ENCODE measurements around the gene LILRA6. TPM values are rescaled to one million over a fixed set of nuclear protein-coding genes. Genes with fewer than 3 reads are reported as not detected.

LILRA6 gene
- total RNA-seq, 1 donor from 2014 or later: not detected

DNA sequence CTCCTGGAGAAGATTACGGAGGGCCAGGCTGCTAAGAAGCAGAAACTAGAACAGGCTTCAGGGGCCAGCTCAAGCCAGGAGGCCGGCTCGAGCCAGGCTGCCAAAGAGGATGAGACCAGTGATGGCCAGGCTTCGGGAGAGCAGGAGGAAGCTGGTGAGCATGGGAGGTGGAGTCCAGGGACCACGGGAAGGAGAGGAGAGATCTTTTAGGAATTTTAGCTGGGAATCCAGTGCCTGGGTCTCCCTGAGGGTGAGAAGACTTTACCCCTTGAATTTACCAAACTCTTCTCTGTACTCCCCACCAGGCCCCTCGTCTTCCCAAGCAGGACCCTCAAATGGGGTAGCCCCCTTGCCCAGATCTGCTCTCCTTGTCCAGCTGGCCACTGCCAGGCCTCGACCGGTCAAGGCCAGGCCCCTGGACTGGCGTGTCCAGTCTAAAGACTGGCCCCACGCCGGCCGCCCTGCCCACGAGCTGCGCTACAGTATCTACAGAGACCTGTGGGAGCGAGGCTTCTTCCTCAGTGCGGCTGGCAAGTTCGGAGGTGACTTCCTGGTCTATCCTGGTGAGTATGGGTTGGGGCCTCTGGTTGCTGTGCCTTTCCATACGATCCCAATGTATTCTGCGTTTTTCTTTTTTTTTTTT lies 50.7 kb downstream of the LILRA6 start:
- DNase-seq (ENCODE audit: low read depth): no peak
- TF ChIP-seq, protein P1, sequence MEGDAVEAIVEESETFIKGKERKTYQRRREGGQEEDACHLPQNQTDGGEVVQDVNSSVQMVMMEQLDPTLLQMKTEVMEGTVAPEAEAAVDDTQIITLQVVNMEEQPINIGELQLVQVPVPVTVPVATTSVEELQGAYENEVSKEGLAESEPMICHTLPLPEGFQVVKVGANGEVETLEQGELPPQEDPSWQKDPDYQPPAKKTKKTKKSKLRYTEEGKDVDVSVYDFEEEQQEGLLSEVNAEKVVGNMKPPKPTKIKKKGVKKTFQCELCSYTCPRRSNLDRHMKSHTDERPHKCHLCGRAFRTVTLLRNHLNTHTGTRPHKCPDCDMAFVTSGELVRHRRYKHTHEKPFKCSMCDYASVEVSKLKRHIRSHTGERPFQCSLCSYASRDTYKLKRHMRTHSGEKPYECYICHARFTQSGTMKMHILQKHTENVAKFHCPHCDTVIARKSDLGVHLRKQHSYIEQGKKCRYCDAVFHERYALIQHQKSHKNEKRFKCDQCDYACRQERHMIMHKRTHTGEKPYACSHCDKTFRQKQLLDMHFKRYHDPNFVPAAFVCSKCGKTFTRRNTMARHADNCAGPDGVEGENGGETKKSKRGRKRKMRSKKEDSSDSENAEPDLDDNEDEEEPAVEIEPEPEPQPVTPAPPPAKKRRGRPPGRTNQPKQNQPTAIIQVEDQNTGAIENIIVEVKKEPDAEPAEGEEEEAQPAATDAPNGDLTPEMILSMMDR (conservative IDR thresholded peaks at IDR 0.05; ENCODE audit: low read depth, low read length): no peak
- peak overlapping the region; percentile 87 for H3K4me3 ChIP-seq (ENCODE audit: low read depth, low read length)

DNA sequence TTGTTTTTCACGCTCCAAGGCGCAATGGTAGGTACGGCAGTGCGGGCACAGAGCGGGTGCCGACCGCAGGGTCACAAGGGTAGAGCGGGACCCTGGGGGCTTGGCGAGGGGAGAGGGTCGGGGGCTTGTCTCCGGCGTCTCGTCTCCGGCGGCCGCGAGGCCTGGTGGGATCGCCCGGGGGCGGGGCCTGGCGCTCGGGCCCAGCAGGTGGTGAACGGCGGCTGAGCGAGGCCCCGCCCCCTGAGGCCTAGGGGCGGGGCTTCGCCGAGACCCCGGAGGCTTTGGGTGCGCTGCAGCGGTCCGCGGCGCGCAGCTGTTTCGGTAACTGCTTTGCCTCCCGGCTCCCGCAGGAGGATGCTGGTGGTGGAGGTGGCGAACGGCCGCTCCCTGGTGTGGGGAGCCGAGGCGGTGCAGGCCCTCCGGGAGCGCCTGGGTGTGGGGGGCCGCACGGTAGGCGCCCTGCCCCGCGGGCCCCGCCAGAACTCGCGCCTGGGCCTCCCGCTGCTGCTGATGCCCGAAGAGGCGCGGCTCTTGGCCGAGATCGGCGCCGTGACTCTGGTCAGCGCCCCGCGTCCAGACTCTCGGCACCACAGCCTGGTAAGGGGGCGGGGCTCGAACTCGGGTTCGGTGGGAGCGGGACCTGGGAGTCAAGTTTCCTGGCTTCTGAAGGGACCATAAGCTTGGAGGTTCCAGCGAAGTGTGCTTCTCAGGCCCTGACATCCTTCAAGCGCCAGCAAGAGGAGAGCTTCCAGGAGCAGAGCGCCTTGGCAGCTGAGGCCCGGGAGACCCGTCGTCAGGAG lies 51.4 kb downstream of the LILRA6 start, which contains the start of gene TSEN34:
TSEN34 (plus strand) TSS at position 298 of the 800 bp plus-strand sequence; CDS start at position 355, 57 bp downstream.
- TF ChIP-seq, protein P1 (conservative IDR thresholded peaks at IDR 0.05; ENCODE audit: low read depth, low read length): no peak
- no peak for DNase-seq (ENCODE audit: low read depth)
- H3K4me3 ChIP-seq (ENCODE audit: low read depth, low read length): peak within 1 kb of the TSS; percentile 87

DNA sequence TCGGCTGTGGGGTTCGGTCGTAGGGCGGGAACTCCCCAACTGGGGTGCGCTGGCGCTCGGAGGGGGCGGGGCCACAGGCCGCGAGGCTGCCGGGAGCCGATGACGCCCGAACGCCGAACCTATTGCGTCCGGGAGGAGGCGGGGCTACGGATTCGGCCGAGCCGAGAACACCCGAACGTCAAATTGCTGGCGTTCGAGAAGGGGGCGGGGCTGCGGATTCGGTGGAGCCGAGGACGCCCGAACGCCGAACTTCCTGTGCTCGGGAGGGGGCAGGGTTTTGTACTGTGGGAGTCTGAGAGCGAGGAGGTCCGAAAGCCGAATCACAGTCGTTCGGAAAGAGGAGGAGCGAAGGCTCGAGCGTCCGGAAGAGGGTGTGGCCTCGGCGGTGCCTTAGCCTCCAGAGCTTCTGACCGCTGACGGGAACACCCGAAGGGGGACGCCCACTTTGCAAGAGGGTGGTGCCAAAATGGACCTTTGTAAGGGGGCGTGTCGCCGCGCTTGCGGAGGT lies 52.0 kb downstream of the LILRA6 start:
- DNase-seq (ENCODE audit: low read depth): peak; percentile 94
- H3K4me3 ChIP-seq (ENCODE audit: low read depth, low read length): peak overlapping the region; percentile 87
- TF ChIP-seq, protein P1 (conservative IDR thresholded peaks at IDR 0.05; ENCODE audit: low read depth, low read length): no peak

DNA sequence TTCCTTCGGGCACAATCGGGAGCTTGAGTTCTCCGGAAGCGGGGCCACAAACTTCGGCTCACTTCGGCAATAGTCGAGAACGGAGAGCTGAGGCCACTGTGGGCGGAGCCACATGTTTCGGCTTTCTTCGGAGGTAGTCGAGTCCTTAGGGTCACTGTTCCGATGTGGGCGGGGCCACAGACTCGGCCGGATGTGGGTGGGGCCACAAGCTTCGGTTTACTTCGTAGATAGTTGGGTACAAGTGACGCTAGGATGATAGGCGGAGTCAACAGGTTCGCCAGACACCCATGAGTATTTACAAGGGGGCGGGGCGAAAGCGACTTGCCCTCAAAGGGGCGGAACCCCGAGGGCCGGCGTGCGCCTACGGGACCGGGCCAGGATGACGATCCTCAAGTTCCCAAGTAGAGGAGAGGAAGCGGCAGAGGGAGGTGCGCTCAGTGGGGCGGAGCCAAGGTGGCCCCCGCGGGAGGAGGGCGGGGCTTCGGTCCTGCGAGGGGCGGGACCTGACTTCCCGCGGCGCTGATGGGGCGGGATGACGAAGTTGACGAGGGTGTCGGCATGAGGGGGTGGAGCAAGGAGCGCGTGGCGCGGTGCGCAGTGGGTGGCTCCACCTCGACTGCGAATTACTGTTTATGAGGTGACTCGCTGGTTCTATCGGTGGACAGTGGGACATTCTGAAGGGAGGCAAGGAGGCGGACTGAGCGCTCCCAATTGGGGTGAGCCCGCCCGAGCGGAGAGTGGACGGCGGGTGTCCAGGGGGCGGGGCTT lies 52.7 kb downstream of the LILRA6 start:
- H3K4me3 ChIP-seq (ENCODE audit: low read depth, low read length): peak overlapping the region; percentile 87
- peak; percentile 99 for DNase-seq (ENCODE audit: low read depth)
- TF ChIP-seq, protein P1 (conservative IDR thresholded peaks at IDR 0.05; ENCODE audit: low read depth, low read length): no peak

DNA sequence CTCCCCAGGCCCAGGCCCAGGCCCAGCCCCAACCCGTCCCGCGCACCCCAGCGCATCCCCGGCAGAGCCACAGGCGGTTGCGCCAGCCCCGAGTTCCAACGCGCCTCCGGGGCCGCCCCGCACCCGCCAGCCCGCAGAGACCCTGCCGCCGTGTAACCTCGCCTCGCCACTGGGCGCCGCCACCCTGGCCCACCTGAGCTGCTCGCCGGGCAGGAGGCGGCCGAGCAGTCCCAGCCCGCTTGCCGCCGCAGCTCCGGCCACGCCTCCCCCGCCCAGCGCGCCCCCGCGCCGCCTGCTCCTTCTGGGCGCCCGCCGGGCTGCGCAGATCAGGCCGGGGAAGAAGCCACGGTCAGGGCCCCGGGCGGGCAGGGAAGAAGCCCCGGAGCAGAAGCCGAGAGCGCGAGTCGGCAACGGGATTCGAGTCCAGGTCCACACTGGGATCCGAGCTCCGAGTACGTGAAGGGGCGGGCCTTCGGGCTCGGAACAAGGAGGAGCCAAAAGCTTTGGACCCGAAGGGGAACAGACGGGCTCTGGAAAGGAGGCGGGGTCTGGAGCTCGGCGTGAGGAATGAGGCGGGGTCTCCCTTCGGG lies 53.4 kb downstream of the LILRA6 start, which contains the start of gene MBOAT7:
MBOAT7 (minus strand) TSS at position 436 of the 590 bp plus-strand sequence. CDS start 1,072 bp downstream, outside the sequence.
- no peak for DNase-seq (ENCODE audit: low read depth)
- TF ChIP-seq, protein P1 (conservative IDR thresholded peaks at IDR 0.05; ENCODE audit: low read depth, low read length): peak; percentile 26
- H3K4me3 ChIP-seq (ENCODE audit: low read depth, low read length): peak within 1 kb of the TSS; percentile 87

DNA sequence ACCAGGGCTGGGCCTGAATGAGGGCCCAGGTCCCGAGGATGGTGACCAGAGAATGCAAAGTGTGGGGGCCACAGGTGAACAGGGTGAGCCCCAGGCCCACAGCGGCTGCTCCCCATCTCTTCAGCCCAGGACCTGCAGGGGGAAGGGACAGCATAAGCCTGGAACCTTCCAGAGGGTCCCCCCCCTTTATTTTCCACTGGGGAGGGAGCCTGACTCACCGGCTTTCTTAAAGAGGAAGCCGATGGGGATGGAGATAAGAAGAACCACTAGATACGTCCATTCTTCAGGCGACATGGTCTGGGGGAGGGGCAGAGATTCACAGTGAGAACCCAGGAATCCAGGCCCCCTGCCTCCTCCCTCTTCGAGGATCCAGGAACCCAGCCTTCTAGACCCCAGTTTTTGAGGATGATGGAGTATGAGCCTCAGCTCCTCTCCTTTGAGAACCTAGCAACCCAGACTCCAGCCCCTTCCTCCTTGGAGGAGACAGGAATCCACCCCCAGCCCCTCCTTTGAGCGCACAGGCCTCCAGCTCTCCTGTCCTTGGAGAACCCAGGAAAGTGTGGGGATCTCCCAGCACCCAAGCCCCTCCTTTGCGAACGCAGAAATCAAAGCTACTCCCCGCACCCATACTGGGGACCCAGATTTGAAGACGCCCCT lies 54.2 kb downstream of the LILRA6 start:
- H3K4me3 ChIP-seq (ENCODE audit: low read depth, low read length): peak overlapping the region; percentile 70
- no peak for DNase-seq (ENCODE audit: low read depth)
- TF ChIP-seq, protein P1 (conservative IDR thresholded peaks at IDR 0.05; ENCODE audit: low read depth, low read length): no peak

All from epithelial cell of proximal tubule (primary cell).